Epithelial cell of proximal tubule (primary cell): ENCODE results near the gene MIPOL1. TPM values are rescaled to one million over a fixed set of nuclear protein-coding genes. Genes with fewer than 3 reads are reported as not detected.

Experiments
- DNase-seq: peaks from one replicate; pipeline ENCODE4 v3.0.0-alpha.2; 2011; ENCODE audit warnings: low read depth
- H3K4me3 ChIP-seq: 2 replicates; pipeline ENCODE4 v1.5.1; 2011; ENCODE audit warnings: low read depth, mild to moderate bottlenecking, low read length
- total RNA-seq: library from RNA; depleted of rRNA; stranded (reverse); fragments of >200 nt; gene quantifications from 2 replicates; pipeline ENCODE4 v1.2.3, GENCODE V29; 2015
- TF ChIP-seq, protein P1 (sequence below): conservative IDR thresholded peaks from 2 replicates; pipeline ENCODE4 v1.5.1; 2012; ENCODE audit warnings: low read depth, mild to moderate bottlenecking, low read length

Gene MIPOL1
- total RNA-seq, 1 donor from 2014 or later = 5.7 TPM

DNA sequence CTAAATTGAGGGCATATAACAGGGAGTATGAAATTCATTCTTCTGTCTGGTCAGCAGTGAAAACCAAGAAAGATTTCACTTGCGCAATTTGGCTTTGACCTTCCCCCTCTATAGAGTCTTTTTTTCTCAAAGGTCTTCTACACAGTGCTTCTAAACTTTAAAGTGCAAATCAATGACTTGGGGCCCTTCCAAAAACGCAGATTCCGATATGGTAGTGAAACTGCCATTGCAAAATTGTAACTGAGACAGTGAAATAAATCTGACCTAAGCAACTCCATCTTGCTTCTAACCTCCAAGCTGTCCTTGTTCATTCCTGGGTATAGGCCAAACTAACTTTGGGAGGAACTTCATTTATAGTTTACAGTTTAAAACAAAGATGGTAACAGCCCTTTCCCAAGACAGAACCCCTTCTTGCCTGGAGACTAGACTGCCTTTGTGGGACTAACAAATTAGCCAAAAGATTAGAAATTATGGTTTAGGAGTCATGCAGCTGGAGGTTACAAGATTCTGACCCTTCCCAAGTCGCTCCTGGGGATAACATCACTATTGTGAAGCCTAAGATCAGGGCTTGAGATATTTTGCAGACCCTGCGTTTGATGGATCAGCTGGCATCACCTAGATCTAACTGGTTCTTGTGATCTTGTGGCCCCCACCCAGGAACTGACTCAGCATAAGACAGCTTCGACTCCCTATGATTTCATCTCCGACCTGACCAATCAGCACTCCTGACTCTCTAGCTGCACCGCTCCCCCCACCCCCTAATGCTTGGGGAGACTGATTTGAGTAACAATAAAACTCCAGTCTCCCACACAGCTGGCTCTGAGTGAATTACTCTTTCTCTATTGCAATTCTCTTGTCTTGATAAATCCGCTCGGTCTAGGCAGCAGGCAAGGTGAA is 30.3 kb upstream of the MIPOL1 start:
- DNase-seq = no peak
- H3K4me3 ChIP-seq = no peak overlapping the region
- TF ChIP-seq, protein P1, sequence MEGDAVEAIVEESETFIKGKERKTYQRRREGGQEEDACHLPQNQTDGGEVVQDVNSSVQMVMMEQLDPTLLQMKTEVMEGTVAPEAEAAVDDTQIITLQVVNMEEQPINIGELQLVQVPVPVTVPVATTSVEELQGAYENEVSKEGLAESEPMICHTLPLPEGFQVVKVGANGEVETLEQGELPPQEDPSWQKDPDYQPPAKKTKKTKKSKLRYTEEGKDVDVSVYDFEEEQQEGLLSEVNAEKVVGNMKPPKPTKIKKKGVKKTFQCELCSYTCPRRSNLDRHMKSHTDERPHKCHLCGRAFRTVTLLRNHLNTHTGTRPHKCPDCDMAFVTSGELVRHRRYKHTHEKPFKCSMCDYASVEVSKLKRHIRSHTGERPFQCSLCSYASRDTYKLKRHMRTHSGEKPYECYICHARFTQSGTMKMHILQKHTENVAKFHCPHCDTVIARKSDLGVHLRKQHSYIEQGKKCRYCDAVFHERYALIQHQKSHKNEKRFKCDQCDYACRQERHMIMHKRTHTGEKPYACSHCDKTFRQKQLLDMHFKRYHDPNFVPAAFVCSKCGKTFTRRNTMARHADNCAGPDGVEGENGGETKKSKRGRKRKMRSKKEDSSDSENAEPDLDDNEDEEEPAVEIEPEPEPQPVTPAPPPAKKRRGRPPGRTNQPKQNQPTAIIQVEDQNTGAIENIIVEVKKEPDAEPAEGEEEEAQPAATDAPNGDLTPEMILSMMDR = no peak

DNA sequence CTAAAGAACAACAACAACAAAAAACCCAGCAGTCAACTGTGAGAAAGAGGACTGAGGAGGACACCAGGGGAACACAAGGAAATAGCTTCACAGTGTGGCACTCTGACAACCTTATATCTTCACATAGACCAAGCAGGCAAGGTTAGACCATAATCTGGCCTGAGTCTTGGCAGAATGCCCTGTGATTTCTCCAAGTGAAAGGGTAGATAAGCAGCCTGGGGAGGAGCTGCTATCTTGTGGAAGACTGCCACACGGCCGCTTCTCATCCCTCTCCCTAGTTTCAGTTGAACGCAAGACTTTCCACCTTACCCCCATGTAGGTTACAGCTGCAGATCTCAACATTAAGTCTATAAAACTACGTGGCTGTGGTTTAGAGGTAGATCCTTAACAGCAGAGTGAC is 29.0 kb upstream of the MIPOL1 start:
- DNase-seq = no peak
- H3K4me3 ChIP-seq = no peak overlapping the region
- TF ChIP-seq, protein P1 = no peak

GRCh38 chr14:37170237-37170636 is 27.5 kb upstream of the MIPOL1 start:
- TF ChIP-seq, protein P1 = no peak
- DNase-seq = no peak
- no peak overlapping the region for H3K4me3 ChIP-seq

DNA sequence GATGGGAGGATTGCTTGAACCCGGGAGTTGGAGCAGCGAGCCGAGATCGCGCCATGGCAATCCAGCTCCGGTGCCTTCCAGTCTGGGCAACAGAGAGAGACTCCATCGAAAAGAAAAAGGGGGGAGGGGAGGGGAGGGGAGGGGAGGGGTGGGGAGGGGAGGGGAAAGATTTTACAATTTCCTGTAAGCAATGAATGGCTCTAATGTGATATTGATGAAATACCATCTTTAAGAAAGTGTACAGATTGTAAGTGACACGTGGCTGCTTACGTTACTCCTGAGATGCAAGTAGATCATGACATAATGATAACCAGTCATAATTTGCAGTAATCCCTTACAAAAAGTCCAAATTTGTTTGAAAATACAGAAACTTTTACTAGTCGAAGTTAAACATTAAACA is 26.7 kb upstream of the MIPOL1 start:
- no peak overlapping the region for H3K4me3 ChIP-seq
- TF ChIP-seq, protein P1 = no peak
- no peak for DNase-seq

DNA sequence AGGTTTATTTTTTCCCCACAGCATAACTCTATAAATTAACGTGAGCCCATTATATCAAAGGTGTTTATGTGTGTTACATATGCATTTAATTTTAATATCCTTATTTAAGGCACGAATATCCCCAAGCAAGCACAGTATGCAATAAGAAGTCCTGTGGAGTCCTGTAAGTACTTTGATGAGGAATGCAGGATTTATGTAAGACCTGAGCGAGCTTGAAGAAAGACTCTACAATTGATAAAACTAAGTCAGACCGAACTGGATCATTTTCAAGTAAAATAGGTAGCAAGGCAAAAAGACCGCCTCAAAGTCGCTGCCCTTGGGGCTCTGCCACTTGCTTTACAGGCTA is 26.1 kb upstream of the MIPOL1 start:
- no peak for DNase-seq
- TF ChIP-seq, protein P1 = no peak

GRCh38 chr14:37172024-37172869 is 25.5 kb upstream of the MIPOL1 start, which contains the start of gene SLC25A21:
Gene SLC25A21, minus strand, starts transcription at chr14:37172606.
- H3K4me3 ChIP-seq = peak within 1 kb of the TSS; percentile 91
- peak; percentile 31 for DNase-seq
- TF ChIP-seq, protein P1 = no peak

More for the DNA sequence above, 26.1 kb upstream of the MIPOL1 start:
- H3K4me3 ChIP-seq = peak overlapping the region; percentile 91
